ENCODE results near the gene NCAM2.

Gene NCAM2

DNA sequence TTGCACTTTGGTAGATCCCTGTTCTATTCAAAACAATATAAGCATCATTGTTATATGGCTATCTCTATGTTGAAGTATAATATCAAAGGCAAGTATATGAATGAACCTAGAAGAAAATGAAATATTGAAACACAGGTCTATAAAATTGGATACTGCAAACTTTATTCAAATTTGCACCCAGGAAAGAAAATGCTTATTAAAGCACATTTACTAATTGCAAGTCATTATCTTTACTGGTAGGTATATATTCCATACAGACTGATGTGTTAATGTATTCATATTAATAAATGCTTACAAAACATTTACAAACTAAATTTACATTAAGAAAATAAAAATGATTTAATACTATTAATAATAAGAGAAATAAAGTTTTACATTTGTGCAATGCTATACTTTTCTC, 469.8 kb downstream of the NCAM2 start:
- no peak for DNase-seq

DNA sequence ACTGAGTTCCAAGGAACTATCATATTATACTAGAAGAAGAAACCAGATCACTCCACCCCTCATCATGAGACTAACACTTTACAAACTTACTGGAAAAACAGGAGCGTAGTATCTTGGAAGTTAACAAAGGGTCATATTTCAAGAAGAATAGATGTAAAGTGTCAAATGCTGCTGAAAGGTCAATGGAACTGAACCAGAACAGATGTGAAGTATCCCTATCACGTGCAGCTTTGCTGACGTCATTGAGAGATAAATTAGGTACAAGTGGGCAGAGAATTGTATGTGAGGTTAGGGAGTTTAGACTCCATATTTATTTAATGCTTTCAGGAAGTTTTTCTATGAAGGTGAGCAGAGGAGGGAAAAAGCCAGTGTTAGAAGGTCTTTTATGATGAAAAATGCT, 483.0 kb downstream of the NCAM2 start:
- no peak for DNase-seq

DNA sequence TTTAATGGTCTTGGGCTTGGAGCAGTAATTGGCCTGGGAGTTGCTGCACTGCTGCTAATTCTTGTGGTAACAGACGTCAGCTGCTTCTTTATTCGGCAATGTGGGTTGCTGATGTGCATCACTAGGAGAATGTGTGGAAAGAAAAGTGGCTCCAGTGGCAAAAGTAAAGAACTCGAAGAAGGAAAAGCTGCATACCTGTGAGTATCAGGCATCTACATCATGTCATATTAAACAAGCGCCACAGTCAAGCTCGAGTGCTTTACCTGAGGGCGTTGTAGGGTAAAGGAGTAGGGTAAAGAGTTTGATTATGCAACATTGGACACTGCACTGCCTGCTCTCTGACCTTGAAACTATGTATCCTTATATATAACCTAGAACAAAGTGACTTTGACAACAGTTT, 510.6 kb downstream of the NCAM2 start:
- DNase-seq, result no peak

DNA sequence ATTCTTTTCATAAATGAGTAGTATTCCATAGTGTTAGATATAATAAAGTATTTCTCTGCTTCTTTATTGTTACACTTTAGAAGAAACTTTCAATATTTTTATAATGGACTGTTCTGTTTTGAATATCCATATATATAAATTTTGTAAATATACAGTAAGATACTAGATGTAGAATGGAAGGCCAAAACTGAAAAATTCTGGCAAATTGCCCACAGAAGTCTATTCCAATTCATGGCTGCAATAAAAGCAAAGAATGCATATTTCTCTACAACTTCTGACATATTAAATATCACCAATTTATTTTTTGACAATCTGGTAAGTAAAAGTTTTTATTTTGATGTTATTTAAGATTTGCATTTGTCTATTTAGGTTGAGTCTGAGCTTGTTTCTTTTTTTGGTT, 532.5 kb downstream of the NCAM2 start:
- no peak for DNase-seq

DNA sequence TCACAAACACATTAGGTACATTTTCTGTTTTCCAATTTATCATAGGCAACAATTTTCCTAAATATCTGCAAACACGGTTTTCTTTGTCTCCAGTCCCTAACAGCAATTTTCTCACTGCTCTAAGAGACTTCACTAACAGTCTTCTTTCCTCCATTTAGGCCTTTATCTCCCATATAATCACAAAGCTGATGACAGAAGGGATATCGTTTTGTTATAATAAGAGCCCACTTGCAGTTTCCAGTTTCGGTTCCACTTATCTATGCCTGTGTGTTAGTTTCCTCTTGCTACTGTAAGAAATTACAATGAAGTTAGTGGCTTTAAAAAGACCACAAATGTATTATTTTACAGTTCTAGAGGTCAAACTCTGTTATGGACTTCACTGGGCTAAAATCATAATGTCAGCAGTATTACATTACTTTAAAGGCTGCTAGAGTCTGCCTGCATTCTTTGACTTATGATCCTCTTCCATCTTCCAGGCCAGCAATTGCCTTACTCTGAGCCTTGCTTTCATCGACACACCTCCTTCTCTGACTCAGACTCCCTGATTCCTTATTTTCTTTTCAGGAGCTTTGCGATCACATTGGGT, 549.3 kb downstream of the NCAM2 start:
- DNase-seq, result no peak

DNA sequence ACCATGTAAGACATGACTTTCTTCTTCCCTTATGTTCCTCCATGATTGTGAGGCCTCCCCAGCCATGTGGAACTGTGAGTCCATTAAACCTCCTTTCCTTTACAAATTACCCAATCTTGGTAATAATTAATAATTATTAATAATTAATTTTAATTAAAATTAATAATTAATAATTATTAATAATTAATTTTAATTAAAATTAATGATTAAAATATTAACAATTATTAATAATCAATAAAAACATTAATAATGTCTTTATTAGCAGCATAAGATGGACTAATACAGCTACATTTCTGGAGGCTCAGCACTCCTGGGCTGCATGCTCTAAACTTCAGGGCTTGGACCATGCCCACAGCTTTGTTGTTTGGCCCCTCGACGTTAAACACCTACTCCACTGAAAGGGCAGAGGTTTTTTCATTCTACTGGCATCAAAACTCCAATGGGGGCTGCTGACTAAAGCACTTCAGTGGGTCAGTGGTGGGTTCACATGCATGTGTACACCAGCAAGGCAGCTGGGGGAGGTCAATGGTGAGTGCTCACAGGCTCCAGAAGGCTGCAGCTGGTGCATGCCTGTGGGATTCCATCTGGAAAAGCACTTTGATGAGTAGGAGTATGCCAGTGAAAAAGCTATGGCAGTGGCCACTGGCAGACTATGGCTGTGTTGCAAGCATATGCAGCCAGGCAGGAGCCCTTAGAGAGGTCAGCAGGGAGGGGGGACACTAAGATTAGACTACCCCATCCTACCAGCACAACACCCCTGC, 561.3 kb downstream of the NCAM2 start:
- DNase-seq, result no peak
